SIG-M5 (cell line): ENCODE data around the gene ESR2.
"Not testable (repeated sequence)": the region's sequence is repeated elsewhere in the genome, so short reads cannot be mapped to it uniquely, and the experiment has no call there.

ENCODE experiments used
- DNase-seq: peaks from one replicate; lab custom pipeline; 2025; lab: John Stamatoyannopoulos, UW

The ESR2 gene

GRCh38 chr14:64088647-64088964 lies 205.6 kb downstream of the ESR2 start:
- DNase-seq, result no peak

GRCh38 chr14:64082837-64083236 lies 211.3 kb downstream of the ESR2 start:
- no peak for DNase-seq

- DNase-seq, result no peak
Measured at GRCh38 chr14:64081174-64081746, 212.9 kb downstream of the ESR2 start.

- DNase-seq, result no peak
Measured at GRCh38 chr14:64080452-64080851, 213.7 kb downstream of the ESR2 start.

GRCh38 chr14:64075613-64076005 lies 218.6 kb downstream of the ESR2 start:
- DNase-seq, result no peak

- no peak for DNase-seq
Measured at GRCh38 chr14:64074961-64075612, 219.1 kb downstream of the ESR2 start.

- DNase-seq, result no peak
Measured at GRCh38 chr14:64069634-64070359, 224.4 kb downstream of the ESR2 start.

- DNase-seq, result no peak
Measured at GRCh38 chr14:64064447-64064846, 229.7 kb downstream of the ESR2 start.

GRCh38 chr14:64062381-64063115 lies 231.6 kb downstream of the ESR2 start:
- no peak for DNase-seq

- no peak for DNase-seq
Measured at GRCh38 chr14:64061706-64062105, 232.5 kb downstream of the ESR2 start.

- DNase-seq, result no peak
Measured at GRCh38 chr14:64061115-64061514, 233.1 kb downstream of the ESR2 start.

- DNase-seq, result no peak
Measured at GRCh38 chr14:64060648-64061096, 233.5 kb downstream of the ESR2 start.

- DNase-seq, result no peak
Measured at GRCh38 chr14:64060199-64060545, 234.0 kb downstream of the ESR2 start.

GRCh38 chr14:64059454-64060198 lies 234.5 kb downstream of the ESR2 start:
- no peak for DNase-seq

GRCh38 chr14:64053694-64054669 lies 240.2 kb downstream of the ESR2 start:
- no peak for DNase-seq

GRCh38 chr14:64049616-64050381 lies 244.4 kb downstream of the ESR2 start:
- DNase-seq, result no peak

- no peak for DNase-seq
Measured at GRCh38 chr14:64045091-64045490, 249.1 kb downstream of the ESR2 start.

GRCh38 chr14:64043296-64043695 lies 250.9 kb downstream of the ESR2 start:
- not testable (repeated sequence) for DNase-seq

GRCh38 chr14:64040044-64040443 lies 254.1 kb downstream of the ESR2 start:
- DNase-seq, result no peak
